UCSD-AML1 (cell line): ENCODE measurements around the gene RDH8.

Source experiments
- DNase-seq: peaks from one replicate; lab custom pipeline; 2025; ENCODE audit not compliant: unreplicated experiment; lab: John Stamatoyannopoulos, UW

The RDH8 gene

DNA sequence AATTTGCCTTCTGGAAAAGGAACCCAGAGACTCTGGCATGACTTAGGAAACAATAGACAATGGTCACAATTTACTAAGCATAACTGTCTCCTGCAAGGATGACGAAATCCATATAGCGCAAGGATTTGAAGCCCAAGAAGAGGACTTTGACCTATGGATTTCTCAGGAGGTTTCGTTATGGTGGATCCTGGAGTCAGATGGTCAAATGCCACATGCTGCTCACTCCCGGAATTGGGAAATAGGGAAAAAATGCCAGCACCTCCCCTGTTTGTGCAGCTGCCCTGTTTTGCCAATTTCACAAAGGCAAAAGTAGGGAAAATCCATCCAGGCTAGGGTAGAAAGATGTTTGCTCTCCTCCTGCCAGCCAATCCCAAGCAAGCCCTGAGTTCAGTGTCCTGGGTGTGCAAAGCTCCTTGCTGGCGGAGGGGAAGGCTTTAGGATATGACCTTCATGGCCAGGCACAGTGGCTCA, 23.4 kb downstream of the RDH8 start:
- DNase-seq: no peak

DNA sequence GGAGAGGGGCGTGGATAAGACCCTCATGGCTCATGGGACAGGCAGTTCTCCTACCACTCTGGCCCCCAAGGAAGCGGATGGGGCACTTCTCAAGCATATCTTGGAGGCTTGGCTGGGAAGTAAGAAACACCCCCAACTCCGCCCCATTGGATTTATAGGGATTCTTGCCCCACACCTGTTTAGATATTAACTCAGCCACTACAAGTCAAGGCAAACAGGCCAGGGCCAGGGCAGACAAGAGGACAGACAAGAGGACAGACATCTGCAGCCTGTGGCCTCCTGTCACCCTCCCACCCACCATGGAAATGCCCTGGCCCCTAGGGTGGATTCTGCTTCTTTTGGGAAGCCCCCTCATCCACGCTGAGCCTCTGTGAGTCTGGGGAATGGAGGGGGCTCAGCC, 24.1 kb downstream of the RDH8 start:
- no peak for DNase-seq

DNA sequence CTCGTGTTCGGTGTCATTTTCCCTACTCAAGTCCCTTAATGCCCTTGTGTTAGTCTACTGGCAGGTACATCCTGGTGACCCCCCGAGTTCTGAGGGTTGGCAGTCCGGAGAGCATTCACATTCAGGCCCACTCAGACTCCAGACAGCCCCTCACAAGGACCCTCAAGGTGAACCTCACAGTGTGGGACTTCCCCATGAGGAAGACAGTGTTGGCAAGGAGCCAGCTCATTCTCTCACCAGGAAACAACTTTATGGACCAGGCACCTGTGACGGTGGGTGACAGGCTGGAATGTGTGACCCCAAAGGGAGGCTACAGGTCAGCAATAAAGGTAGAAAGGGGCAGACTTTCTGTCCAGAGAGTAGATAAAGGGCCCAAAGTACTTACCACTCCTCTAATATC, 24.5 kb downstream of the RDH8 start:
- DNase-seq: no peak

DNA sequence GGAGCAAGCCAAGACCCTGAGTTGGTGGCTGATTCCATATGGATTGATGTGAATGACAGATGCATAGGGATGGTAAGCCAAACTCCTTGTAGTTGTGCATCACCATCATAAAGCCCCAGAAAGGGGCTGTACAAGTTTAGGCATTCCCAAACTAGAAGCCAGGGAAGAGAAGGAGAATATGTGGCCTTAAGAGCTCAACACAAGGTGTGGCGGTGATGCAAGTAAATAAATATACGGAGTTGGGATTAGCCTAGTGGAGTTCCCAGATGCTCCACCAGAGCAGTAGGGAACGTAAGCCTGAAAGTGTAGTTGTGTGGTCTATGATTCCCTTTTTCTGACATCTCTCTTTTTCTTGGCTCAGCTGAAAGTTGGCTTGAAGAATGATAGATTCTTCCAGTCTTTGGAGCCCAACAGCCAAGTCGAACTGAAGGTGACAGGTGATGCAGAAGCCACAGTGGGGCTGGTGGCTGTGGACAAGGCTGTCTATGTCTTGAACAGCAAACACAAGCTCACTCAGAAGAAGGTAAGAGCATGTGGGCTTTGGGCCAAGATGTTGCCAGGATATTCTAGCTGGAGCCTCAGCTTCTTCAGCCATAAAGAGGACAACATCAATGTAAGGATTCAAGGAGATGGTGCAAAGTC, 30.1 kb downstream of the RDH8 start:
- DNase-seq: no peak

DNA sequence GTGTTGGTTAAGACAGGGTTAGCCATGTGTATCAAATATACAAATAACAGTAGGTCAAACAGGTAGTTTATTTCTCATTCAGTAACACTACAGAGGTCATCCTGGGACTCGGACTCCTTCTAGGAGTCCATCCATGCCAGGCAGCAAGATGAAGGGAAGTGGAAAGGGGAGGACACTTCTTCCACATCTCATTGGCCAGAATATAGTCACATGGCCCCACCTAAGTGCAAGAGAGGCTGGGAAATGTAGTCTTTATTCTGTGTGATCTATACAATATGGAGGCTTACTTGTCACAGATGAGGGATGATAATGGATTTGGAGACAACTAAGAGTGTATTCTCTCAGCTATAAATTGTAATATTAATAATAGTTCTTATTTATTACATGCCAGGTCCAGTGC, 31.1 kb downstream of the RDH8 start:
- no peak for DNase-seq

DNA sequence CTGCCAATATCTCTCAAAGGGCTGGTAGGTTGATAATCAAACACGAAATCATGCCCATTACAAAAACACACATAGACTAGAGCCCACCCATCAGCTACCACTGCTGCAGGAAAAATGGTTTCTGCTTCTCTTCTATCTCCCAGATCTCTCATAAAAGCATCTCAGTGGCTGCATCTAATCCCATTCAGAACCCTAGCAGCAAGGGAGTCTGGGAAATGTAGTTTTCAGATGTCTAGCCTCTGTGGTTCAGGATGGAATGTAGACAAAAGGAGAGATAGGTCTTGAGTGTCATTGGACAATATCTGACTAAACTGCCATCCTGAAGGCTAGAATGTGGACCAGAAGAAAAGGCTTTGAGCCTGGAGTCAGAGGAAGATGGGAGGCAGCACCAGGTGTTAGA, 32.1 kb downstream of the RDH8 start:
- no peak for DNase-seq

DNA sequence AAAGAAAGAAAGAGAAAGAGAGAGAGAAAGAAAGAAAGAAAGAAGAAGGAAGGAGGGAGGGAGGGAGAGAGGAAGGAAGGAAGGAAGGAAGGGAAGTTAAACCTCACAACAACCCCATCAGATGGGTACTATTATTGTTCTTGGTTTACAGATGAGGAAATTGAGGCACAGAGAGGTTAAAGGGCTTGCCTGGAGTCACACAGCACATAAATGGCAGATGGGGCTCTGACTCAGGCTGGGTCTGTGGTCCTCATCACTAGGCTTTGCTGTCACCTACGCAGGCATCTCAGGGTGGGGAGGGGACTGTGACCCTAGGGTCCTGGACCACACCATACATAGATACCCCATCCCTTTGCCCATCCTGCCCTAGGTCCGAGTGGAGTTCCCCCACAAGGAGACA, 36.3 kb downstream of the RDH8 start:
- DNase-seq: no peak

DNA sequence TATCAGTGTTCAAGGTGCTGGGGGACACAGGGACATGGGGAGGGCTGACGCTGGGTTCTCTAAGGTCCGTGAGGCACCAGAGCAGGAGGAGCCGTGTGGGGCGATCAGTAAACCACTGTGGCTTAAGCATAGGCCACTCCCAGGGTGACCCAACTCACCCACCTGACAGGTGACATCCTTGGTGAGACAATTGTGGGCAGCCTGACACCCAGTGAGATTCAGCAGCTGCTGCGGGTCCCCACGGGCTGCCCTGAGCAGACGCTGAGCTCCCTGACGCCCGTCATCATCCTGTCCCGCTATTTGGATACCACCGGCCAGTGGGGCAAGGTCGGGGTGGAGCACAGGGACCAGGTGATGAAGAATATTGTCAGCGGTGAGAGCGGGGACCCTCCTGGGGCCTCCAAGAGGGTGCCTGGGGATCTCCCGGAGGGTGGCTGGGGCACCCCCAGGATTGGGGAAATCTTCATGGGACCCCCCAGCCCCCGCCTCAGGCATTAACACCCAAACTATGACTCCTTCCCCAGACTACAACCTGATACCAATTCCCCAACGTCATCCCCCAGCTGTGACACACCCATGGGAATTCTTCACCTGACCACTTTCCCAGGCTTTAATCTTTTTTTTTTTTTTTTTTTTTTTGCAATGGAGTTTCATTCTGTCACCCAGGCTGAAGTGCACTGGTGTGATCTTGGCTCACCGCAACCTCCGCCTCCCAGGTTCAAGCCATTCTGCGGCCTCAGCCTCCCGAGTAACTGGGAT, 39.5 kb downstream of the RDH8 start:
- DNase-seq: no peak

DNA sequence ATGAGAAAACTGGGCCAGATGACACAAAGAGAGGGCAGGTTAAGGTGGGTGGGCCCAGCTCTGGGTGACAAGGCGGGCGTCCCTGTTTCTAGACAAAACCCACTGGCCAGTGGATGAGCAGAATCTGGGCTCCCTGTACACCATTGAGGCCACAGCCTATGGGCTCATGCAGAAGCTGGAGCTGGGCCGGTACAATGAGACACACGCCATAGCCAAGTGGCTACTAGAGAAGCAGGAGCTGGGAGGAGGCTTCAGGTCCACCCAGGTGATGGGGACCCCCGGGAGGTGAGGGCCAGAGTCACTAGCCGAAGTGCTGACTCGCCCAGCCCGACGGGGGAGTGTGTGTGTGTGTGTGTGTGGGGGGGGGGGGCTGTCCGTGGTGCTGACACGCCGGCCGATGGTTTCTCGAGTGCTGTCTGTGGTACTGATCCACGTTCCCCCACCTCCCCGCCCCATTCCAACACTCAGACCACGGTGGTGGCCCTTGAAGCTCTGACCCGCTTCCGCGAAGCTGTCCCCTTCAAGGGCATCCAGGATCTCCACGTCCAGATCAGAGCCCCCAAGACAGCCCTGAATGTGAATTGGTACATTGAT, 48.5 kb downstream of the RDH8 start:
- DNase-seq: no peak

DNA sequence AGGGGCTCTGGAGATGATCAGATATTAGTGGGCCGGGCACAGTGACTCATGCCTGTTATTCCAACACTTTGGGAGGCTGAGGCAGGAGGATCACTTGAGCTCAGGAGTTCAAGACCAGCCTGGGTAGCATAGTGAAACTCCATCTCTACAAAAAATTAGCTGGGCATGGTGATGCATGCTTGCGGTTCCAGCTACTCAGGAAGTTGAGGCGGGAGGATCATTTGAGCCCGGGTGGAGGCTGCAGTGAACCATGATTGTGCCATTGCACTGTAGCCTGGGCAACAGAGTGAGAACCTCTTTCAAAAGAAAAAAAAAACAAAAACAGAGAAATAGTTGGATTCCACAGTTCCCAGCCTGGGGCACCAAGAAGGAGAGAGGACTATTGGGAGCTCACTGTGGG, 54.9 kb downstream of the RDH8 start:
- no peak for DNase-seq

DNA sequence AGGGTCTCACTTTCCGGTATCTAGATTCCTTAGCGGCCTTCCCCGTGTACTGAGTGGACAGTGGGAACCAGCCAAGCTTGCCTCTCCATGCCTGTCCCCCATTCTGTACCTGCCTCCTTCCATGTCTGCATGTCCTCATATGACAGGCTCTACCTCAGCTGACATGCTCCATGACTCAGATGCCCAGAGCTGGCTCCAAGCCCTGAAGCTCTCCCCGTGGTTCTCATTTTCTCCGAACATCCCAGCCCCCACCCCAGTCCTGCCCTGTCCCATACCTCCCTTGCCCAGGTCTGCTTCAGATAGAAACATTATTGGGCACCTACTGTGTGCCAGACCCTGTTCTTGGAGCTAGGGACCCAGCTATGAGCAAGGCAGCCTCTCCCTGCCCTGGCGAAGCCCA, 55.8 kb downstream of the RDH8 start:
- no peak for DNase-seq

DNA sequence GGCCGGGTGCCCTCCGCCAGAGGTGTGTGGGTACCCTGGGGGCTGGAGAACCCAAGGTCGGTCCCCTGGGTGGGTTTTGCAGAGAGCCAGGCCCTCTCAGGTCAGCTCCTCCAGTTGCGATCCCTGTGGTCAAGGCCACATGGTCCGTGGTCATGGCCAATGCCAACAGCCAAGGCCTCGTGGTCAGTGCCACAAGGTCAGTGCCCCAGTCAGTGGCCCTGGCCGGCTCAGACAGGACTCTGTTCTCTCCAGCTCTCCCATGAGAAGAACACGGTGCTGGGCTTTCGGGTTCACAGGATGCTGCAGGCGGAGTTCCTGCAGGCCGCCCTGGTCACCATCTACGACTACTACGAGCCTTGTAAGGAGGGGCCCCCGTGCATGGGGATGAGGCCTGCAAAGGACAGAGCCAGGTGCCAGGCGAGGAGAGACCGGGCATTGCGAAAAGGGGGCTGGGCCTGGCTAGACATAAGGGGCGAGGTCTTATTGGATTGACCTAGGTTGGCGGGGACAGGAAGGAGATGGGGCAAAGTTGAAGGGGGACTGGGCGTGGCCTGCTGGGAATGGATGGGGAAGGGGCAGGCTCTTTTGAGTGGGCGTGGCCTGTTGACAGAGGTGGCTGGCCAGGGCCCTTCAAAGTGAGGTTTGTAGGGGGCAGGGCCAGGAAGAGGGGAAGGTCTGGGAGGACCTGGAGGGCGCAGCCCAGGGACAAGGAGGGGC, 57.6 kb downstream of the RDH8 start:
- DNase-seq: no peak
